C4-2B (cell line): ENCODE measurements around the gene RAB40C.
A peak's percentile ranks its signal among the peaks of the same experiment; 100 is the strongest.

Experiments used
- ZFX ChIP-seq: fragments of 450-650 bp; IDR thresholded peaks from 2 replicates; pipeline ENCODE4 v1.6.1; 2017
- TF ChIP-seq, protein P1 (sequence below): fragments of 450-650 bp; conservative IDR thresholded peaks from 2 replicates; pipeline ENCODE4 v1.5.1; 2017; ENCODE audit warnings: mild to moderate bottlenecking

DNA sequence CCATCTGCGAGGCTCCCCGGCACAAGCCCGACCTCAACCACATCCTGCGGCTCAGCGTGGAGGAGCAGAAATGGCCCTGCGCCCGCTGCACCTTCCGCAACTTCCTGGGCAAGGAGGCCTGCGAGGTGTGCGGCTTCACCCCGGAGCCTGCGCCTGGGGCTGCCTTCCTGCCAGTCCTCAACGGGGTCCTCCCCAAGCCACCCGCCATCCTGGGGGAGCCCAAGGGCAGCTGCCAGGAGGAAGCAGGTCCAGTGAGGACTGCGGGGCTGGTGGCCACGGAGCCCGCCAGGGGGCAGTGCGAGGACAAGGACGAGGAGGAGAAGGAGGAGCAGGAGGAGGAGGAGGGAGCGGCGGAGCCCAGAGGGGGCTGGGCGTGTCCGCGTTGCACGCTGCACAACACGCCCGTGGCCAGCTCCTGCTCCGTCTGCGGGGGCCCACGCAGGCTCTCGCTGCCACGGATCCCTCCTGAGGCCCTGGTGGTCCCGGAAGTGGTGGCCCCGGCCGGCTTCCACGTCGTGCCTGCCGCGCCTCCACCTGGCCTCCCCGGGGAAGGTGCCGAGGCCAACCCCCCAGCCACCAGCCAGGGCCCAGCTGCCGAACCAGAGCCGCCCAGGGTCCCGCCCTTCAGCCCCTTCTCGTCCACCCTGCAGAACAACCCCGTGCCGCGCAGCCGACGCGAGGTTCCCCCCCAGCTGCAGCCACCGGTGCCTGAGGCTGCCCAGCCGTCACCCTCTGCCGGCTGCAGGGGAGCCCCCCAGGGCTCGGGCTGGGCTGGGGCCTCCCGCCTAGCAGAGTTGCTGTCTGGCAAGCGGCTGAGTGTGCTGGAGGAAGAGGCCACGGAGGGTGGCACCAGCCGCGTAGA lies 42.7 kb upstream of the RAB40C start:
- no peak for TF ChIP-seq ZFX
- TF ChIP-seq, protein P1, sequence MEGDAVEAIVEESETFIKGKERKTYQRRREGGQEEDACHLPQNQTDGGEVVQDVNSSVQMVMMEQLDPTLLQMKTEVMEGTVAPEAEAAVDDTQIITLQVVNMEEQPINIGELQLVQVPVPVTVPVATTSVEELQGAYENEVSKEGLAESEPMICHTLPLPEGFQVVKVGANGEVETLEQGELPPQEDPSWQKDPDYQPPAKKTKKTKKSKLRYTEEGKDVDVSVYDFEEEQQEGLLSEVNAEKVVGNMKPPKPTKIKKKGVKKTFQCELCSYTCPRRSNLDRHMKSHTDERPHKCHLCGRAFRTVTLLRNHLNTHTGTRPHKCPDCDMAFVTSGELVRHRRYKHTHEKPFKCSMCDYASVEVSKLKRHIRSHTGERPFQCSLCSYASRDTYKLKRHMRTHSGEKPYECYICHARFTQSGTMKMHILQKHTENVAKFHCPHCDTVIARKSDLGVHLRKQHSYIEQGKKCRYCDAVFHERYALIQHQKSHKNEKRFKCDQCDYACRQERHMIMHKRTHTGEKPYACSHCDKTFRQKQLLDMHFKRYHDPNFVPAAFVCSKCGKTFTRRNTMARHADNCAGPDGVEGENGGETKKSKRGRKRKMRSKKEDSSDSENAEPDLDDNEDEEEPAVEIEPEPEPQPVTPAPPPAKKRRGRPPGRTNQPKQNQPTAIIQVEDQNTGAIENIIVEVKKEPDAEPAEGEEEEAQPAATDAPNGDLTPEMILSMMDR: peak; percentile 92
